ENCODE data around the gene TRPV4. TPM values are rescaled to one million over a fixed set of nuclear protein-coding genes. Genes with fewer than 3 reads are reported as not detected.

TRPV4 gene
- total and polyA plus RNA-seq, 4 experiments from 2014 or later: 0.17 TPM; not detected in 3

GRCh38 chr12:109762673-109763191 is 70.5 kb downstream of the TRPV4 start:
- POLR2A ChIA-PET (ENCODE audit: partially characterized antibody): no interaction called here
- H3K4me3 Mint-ChIP-seq: no peak overlapping the region
- DNase-seq: no peak
- Histone ChIP-seq H3K4me3 (ENCODE audit: low read length in 2 of 2) (no peak overlapping the region), H3K4me1 (ENCODE audit: insufficient read depth, low read length) (no peaks in the 10 kb centered on the region), H3K27me3 (ENCODE audit: insufficient read depth, low read length) (no peaks in the 10 kb centered on the region), H3K27ac (ENCODE audit: low read depth, low read length) (no peak overlapping the region), H3K9me3 (ENCODE audit: control insufficient read depth in 1 of 2, low read length in 2 of 2) (no peaks in the 10 kb centered on the region), H3K36me3 (ENCODE audit: insufficient read depth, low read length) (no peaks in the 10 kb centered on the region)
- intact Hi-C loops (cut with micrococcal nuclease): no loop called here
- CTCF ChIA-PET (ENCODE audit: partially characterized antibody): interaction anchor here (1.0 kb wide), 1 partner anchor 82 kb away, joined by 3 read pairs; no protein-coding TSS in a partner anchor
- peaks cover 0 to 6% (median 0%) of the 10 kb centered on the region in 8 donors for H3K9me3 Mint-ChIP-seq
- H3K4me1 Mint-ChIP-seq: peaks cover 0 to 1% (median 0%) of the 10 kb centered on the region in 4 donors
- H3K36me3 Mint-ChIP-seq: no peaks in the 10 kb centered on the region
- H3K27ac Mint-ChIP-seq: no peak overlapping the region
- H3K27me3 Mint-ChIP-seq: no peaks in the 10 kb centered on the region

GRCh38 chr12:109762071-109762672 is 71.0 kb downstream of the TRPV4 start:
- Mint-ChIP-seq H3K27ac (peak overlapping the region in 2 of 7 donors; percentile 31 to 53), H3K4me3 (no peak overlapping the region), H3K4me1 (peaks cover 0 to 1% (median 0%) of the 10 kb centered on the region in 4 donors), H3K9me3 (peaks cover 0 to 11% (median 3%) of the 10 kb centered on the region in 8 donors), H3K36me3 (peaks cover 0 to 2% of the 10 kb centered on the region in 2 donors), H3K27me3 (peaks cover 0 to under 1% of the 10 kb centered on the region in 2 donors)
- DNase-seq: no peak
- ChIA-PET CTCF (ENCODE audit: partially characterized antibody) (no interaction called here), POLR2A (ENCODE audit: partially characterized antibody) (no interaction called here)
- no peaks in the 10 kb centered on the region for H3K36me3 ChIP-seq (ENCODE audit: insufficient read depth, low read length)
- no peak overlapping the region for H3K4me3 ChIP-seq (ENCODE audit: low read length in 2 of 2)
- no peaks in the 10 kb centered on the region for H3K4me1 ChIP-seq (ENCODE audit: insufficient read depth, low read length)
- no peak overlapping the region for H3K27ac ChIP-seq (ENCODE audit: low read depth, low read length)
- no peaks in the 10 kb centered on the region for H3K9me3 ChIP-seq (ENCODE audit: control insufficient read depth in 1 of 2, low read length in 2 of 2)
- H3K27me3 ChIP-seq (ENCODE audit: insufficient read depth, low read length): no peaks in the 10 kb centered on the region
- intact Hi-C loops (cut with micrococcal nuclease): no loop called here

GRCh38 chr12:109760930-109761921 is 72.0 kb downstream of the TRPV4 start:
- H3K27ac ChIP-seq (ENCODE audit: low read depth, low read length): no peak overlapping the region
- H3K4me3 ChIP-seq (ENCODE audit: low read length in 2 of 2): no peak overlapping the region
- ChIA-PET CTCF (ENCODE audit: partially characterized antibody) (no interaction called here), POLR2A (ENCODE audit: partially characterized antibody) (no interaction called here)
- Mint-ChIP-seq H3K4me1 (peaks cover 0 to 1% (median 0%) of the 10 kb centered on the region in 4 donors), H3K27ac (no peak overlapping the region), H3K9me3 (peaks cover 2 to 21% (median 12%) of the 10 kb centered on the region in 8 donors), H3K36me3 (peaks cover 0 to 9% of the 10 kb centered on the region in 2 donors), H3K27me3 (peaks cover 0 to 4% of the 10 kb centered on the region in 2 donors), H3K4me3 (no peak overlapping the region)
- H3K9me3 ChIP-seq (ENCODE audit: control insufficient read depth in 1 of 2, low read length in 2 of 2): no peaks in the 10 kb centered on the region
- intact Hi-C loops (cut with micrococcal nuclease): no loop called here
- no peaks in the 10 kb centered on the region for H3K27me3 ChIP-seq (ENCODE audit: insufficient read depth, low read length)
- no peaks in the 10 kb centered on the region for H3K4me1 ChIP-seq (ENCODE audit: insufficient read depth, low read length)
- no peak for DNase-seq
- no peaks in the 10 kb centered on the region for H3K36me3 ChIP-seq (ENCODE audit: insufficient read depth, low read length)

GRCh38 chr12:109760031-109760929 is 72.9 kb downstream of the TRPV4 start:
- intact Hi-C loops (cut with micrococcal nuclease): no loop called here
- Mint-ChIP-seq H3K9me3 (peaks cover 2 to 29% (median 21%) of the 10 kb centered on the region in 8 donors), H3K36me3 (peaks cover 0 to 16% of the 10 kb centered on the region in 2 donors), H3K27ac (no peak overlapping the region), H3K4me1 (peaks cover 0 to 1% (median 0%) of the 10 kb centered on the region in 4 donors), H3K4me3 (no peak overlapping the region), H3K27me3 (peaks cover 0 to 9% of the 10 kb centered on the region in 2 donors)
- H3K4me3 ChIP-seq (ENCODE audit: low read length in 2 of 2): no peak overlapping the region
- no peaks in the 10 kb centered on the region for H3K4me1 ChIP-seq (ENCODE audit: insufficient read depth, low read length)
- H3K27me3 ChIP-seq (ENCODE audit: insufficient read depth, low read length): no peaks in the 10 kb centered on the region
- POLR2A ChIA-PET (ENCODE audit: partially characterized antibody): no interaction called here
- no peak overlapping the region for H3K27ac ChIP-seq (ENCODE audit: low read depth, low read length)
- CTCF ChIA-PET (ENCODE audit: partially characterized antibody): no interaction called here
- H3K9me3 ChIP-seq (ENCODE audit: control insufficient read depth in 1 of 2, low read length in 2 of 2): no peaks in the 10 kb centered on the region
- H3K36me3 ChIP-seq (ENCODE audit: insufficient read depth, low read length): no peaks in the 10 kb centered on the region
- DNase-seq: no peak

- Mint-ChIP-seq H3K9me3 (peaks cover 2 to 29% (median 21%) of the 10 kb centered on the region in 8 donors), H3K27ac (no peak overlapping the region), H3K36me3 (peaks cover 0 to 16% of the 10 kb centered on the region in 2 donors), H3K4me1 (peaks cover 0 to 1% (median 0%) of the 10 kb centered on the region in 4 donors), H3K4me3 (no peak overlapping the region), H3K27me3 (peaks cover 2 to 9% of the 10 kb centered on the region in 2 donors)
- intact Hi-C loops (cut with micrococcal nuclease): no loop called here
- Histone ChIP-seq H3K9me3 (ENCODE audit: control insufficient read depth in 1 of 2, low read length in 2 of 2) (no peaks in the 10 kb centered on the region), H3K36me3 (ENCODE audit: insufficient read depth, low read length) (no peaks in the 10 kb centered on the region), H3K27me3 (ENCODE audit: insufficient read depth, low read length) (no peaks in the 10 kb centered on the region), H3K27ac (ENCODE audit: low read depth, low read length) (no peak overlapping the region), H3K4me3 (ENCODE audit: low read length in 2 of 2) (no peak overlapping the region), H3K4me1 (ENCODE audit: insufficient read depth, low read length) (no peaks in the 10 kb centered on the region)
- POLR2A ChIA-PET (ENCODE audit: partially characterized antibody): no interaction called here
- DNase-seq: no peak
- CTCF ChIA-PET (ENCODE audit: partially characterized antibody): no interaction called here
Observed at GRCh38 chr12:109759595-109759994, 73.6 kb downstream of the TRPV4 start.

GRCh38 chr12:109758426-109759420 is 74.5 kb downstream of the TRPV4 start:
- Histone ChIP-seq H3K27me3 (ENCODE audit: insufficient read depth, low read length) (no peaks in the 10 kb centered on the region), H3K4me3 (ENCODE audit: low read length in 2 of 2) (no peak overlapping the region), H3K27ac (ENCODE audit: low read depth, low read length) (no peak overlapping the region), H3K9me3 (ENCODE audit: control insufficient read depth in 1 of 2, low read length in 2 of 2) (no peaks in the 10 kb centered on the region), H3K4me1 (ENCODE audit: insufficient read depth, low read length) (no peaks in the 10 kb centered on the region), H3K36me3 (ENCODE audit: insufficient read depth, low read length) (no peaks in the 10 kb centered on the region)
- H3K4me3 Mint-ChIP-seq: no peak overlapping the region
- CTCF ChIA-PET (ENCODE audit: partially characterized antibody): interaction anchor here (0.8 to 1.7 kb wide), 2 partner anchors 12 to 16 kb away, joined by 3 to 4 read pairs; no protein-coding TSS in a partner anchor
- peaks cover 2 to 9% of the 10 kb centered on the region in 2 donors for H3K27me3 Mint-ChIP-seq
- peaks cover 2 to 29% (median 21%) of the 10 kb centered on the region in 8 donors for H3K9me3 Mint-ChIP-seq
- H3K36me3 Mint-ChIP-seq: peaks cover 0 to 16% of the 10 kb centered on the region in 2 donors
- H3K27ac Mint-ChIP-seq: no peak overlapping the region
- peaks cover 0 to 1% (median 0%) of the 10 kb centered on the region in 4 donors for H3K4me1 Mint-ChIP-seq
- POLR2A ChIA-PET (ENCODE audit: partially characterized antibody): no interaction called here
- intact Hi-C loops (cut with micrococcal nuclease): no loop called here
- DNase-seq: no peak

Measured in CD4-positive, alpha-beta memory T cell (primary cell).